Spleen (tissue), 11 donors: ENCODE measurements around the gene CAPN11. TPM values are rescaled to one million over a fixed set of nuclear protein-coding genes. Genes with fewer than 3 reads are reported as not detected.

Experiments used
- DNase-seq: peaks from one replicate; pipeline ENCODE4 v3.0.0-alpha.2; 2020
- H3K27ac ChIP-seq, 8 donors: fragments of 200-600 bp; sonication (generic) in 7 of 8; 1 replicate in 4 of 8; 2 replicates in 4 of 8; pipeline versions ENCODE4 v1.5.0 to v1.8.0; 2016 to 2021; ENCODE audit warnings: inconsistent platforms in 4 of 8, mild to moderate bottlenecking in 4 of 8, moderate library complexity in 1 of 8
- H3K27me3 ChIP-seq, 7 donors: fragments of 200-600 bp; sonication (generic) in 6 of 7; replicated peaks in 1 of 7; 1 replicate in 4 of 7; 2 replicates in 3 of 7; pipeline versions ENCODE4 v1.5.0 to v1.8.0; 2016 to 2021; ENCODE audit warnings: inconsistent platforms in 3 of 7, mild to moderate bottlenecking in 1 of 7
- H3K36me3 ChIP-seq, 6 donors: fragments of 200-600 bp; sonication (generic) in 5 of 6; 1 replicate in 4 of 6; 2 replicates in 2 of 6; pipeline versions ENCODE4 v1.5.0 to v1.8.0; 2016 to 2021; ENCODE audit warnings: inconsistent platforms in 2 of 6
- H3K4me1 ChIP-seq, 6 donors: fragments of 200-600 bp; sonication (generic) in 5 of 6; 1 replicate in 3 of 6; 2 replicates in 3 of 6; pipeline versions ENCODE4 v1.5.0 to v1.8.0; 2016 to 2021; ENCODE audit warnings: inconsistent platforms in 3 of 6
- H3K4me3 ChIP-seq, 8 donors: fragments of 200-600 bp; sonication (generic) in 7 of 8; 1 replicate in 4 of 8; 2 replicates in 4 of 8; pipeline versions ENCODE4 v1.5.0 to v1.8.0; 2016 to 2021; ENCODE audit warnings: inconsistent platforms in 4 of 8, mild to moderate bottlenecking in 4 of 8, moderate library complexity in 2 of 8
- H3K9me3 ChIP-seq, 8 donors: fragments of 200-600 bp; sonication (generic) in 7 of 8; 1 replicate in 4 of 8; 2 replicates in 4 of 8; pipeline versions ENCODE4 v1.5.0 to v1.8.0; 2016 to 2021; ENCODE audit warnings: inconsistent platforms in 4 of 8
- CTCF ChIP-seq, 11 experiments: fragments of 200-600 bp in 7 of 11; fragments of 450-650 bp in 4 of 11; sonication (generic) in 4 of 11; IDR thresholded peaks in 8 of 11; conservative IDR thresholded peaks in 3 of 11; 1 replicate in 7 of 11; 2 replicates in 4 of 11; pipeline versions ENCODE4 v1.4.0 to v1.8.0; 2016 to 2021; ENCODE audit warnings: antibody characterized with exemption in 11 of 11, inconsistent platforms in 4 of 11, mild to moderate bottlenecking in 1 of 11
- POLR2A ChIP-seq, 3 donors: fragments of 450-650 bp; IDR thresholded peaks; one replicate each; pipeline ENCODE4 v1.5.1; 2017; ENCODE audit warnings: antibody characterized with exemption in 3 of 3, mild to moderate bottlenecking in 1 of 3
- POLR2AphosphoS5 ChIP-seq, 3 donors: sonication (generic); formaldehyde crosslinking; IDR thresholded peaks; one replicate each; pipeline ENCODE4 v1.5.1; 2017; ENCODE audit warnings: antibody characterized with exemption in 3 of 3
- WGBS, 5 donors: extraction: QIAGEN DNeasy Blood & Tissue Kit in 3 of 5; methylation state at CpG; one replicate each; pipeline versions ENCODE4 v1.1.5 to v1.1.7; 2013 to 2018; 5-methylcytosine and 5-hydroxymethylcytosine counted together
- intact Hi-C: fragments of 100-400 bp; cut with DNase I; formaldehyde crosslinking; loops from one replicate; pipeline ENCODE4 v1.15.0; 2023; ENCODE audit warnings: low total_unique reads
- polyA plus RNA-seq, 3 donors: library from polyadenylated mRNA; stranded (reverse); fragments of 200-250 nt; gene quantifications; one replicate each; pipeline ENCODE4 v1.2.1, GENCODE V29; 2013
- total RNA-seq, 7 donors: library from RNA; depleted of rRNA in 3 of 7; stranded (reverse); fragments of >200 nt in 3 of 7; fragmentation: NEBNext Ultra II Directional in 4 of 7; extraction: Animal tissue kit (Norgen Biotek cat#: 25700) in 4 of 7; gene quantifications; one replicate each; pipeline versions ENCODE4 v1.1.0 to v1.2.1, GENCODE V29; 2016 to 2021
- donor health status: healthy with polysubstance abuse.
- donor health status: DM: no; HTN: no; CAD: no; lungs with moderate emphysema.
- donor health status: DM: no; HTN: no; CAD: no.
- donor health status: Bipolar disorder and iron deficiency.
- donor health status: healthy.
- donor health status: DM: no; HTN: no; CAD: no.
- donor health status: DM: yes; HTN: yes; CAD: no.

CAPN11 gene
- total and polyA plus RNA-seq, 10 donors = 0.12 to 0.26 (median 0.17) TPM; not detected in 3

- Histone ChIP-seq H3K36me3 (peaks cover 0 to 12% (median 0%) of the 10 kb centered on the region in 6 donors), H3K9me3 (no peaks in the 10 kb centered on the region), H3K27me3 (no peaks in the 10 kb centered on the region), H3K27ac (no peak overlapping the region), H3K4me1 (peaks cover 29 to 90% (median 56%) of the 10 kb centered on the region in 6 donors), H3K4me3 (no peak overlapping the region)
- intact Hi-C loops = no loop called here
- 83 to 88% (median 85%) methylated on average over 4 of the region's 4 CpGs for WGBS, 5 donors
- no peak for DNase-seq
- no peak for TF ChIP-seq POLR2A (IDR thresholded peaks at IDR 0.05)
- no peak for TF ChIP-seq CTCF (IDR thresholded peaks at IDR 0.05 in 8 of 11, conservative IDR thresholded peaks at IDR 0.05 in 3 of 11)
- no peak for TF ChIP-seq POLR2AphosphoS5 (IDR thresholded peaks at IDR 0.05)
Measured at GRCh38 chr6:44120692-44121443, 37.8 kb upstream of the CAPN11 start.

GRCh38 chr6:44122801-44123200, 35.8 kb upstream of the CAPN11 start:
- Histone ChIP-seq H3K4me3 (no peak overlapping the region), H3K4me1 (peaks cover 36 to 93% (median 67%) of the 10 kb centered on the region in 6 donors)

GRCh38 chr6:44123544-44123943, 35.1 kb upstream of the CAPN11 start:
- no peaks in the 10 kb centered on the region for H3K36me3 ChIP-seq
- peak overlapping the region in 6 of 8 donors; percentile 11 to 60 (median 48) for H3K27ac ChIP-seq
- H3K27me3 ChIP-seq = no peaks in the 10 kb centered on the region
- 82 to 95% (median 92%) methylated on average over 2 of the region's 2 CpGs for WGBS, 5 donors
- no peak for DNase-seq
- H3K9me3 ChIP-seq = no peaks in the 10 kb centered on the region
- TF ChIP-seq CTCF (IDR thresholded peaks at IDR 0.05 in 8 of 11, conservative IDR thresholded peaks at IDR 0.05 in 3 of 11) (no peak), POLR2A (IDR thresholded peaks at IDR 0.05) (no peak), POLR2AphosphoS5 (IDR thresholded peaks at IDR 0.05) (no peak)
- H3K4me3 ChIP-seq = no peak overlapping the region
- peaks cover 40 to 93% (median 74%) of the 10 kb centered on the region in 6 donors for H3K4me1 ChIP-seq
- intact Hi-C loops = no loop called here

More at GRCh38 chr6:44122801-44123200, 35.8 kb upstream of the CAPN11 start:
- Histone ChIP-seq H3K9me3 (no peaks in the 10 kb centered on the region), H3K27ac (peak overlapping the region in 7 of 8 donors; percentile 15 to 60 (median 44)), H3K27me3 (no peaks in the 10 kb centered on the region), H3K36me3 (peaks cover 0 to 5% (median 0%) of the 10 kb centered on the region in 6 donors)
- DNase-seq = no peak
- TF ChIP-seq POLR2AphosphoS5 (IDR thresholded peaks at IDR 0.05) (no peak), POLR2A (IDR thresholded peaks at IDR 0.05) (no peak), CTCF (IDR thresholded peaks at IDR 0.05 in 8 of 11, conservative IDR thresholded peaks at IDR 0.05 in 3 of 11) (no peak)
- intact Hi-C loops = no loop called here
- WGBS, 5 donors = 3 to 13% (median 8%) methylated on average over 1 of the region's 1 CpG
